NB4 (cell line): ENCODE measurements around the gene CD44.

Source experiments
- POLR2A ChIP-seq: IDR thresholded peaks from 2 replicates; pipeline ENCODE4 v1.6.1; 2011; ENCODE audit warnings: mild to moderate bottlenecking; ENCODE audit not compliant: insufficient read length; ENCODE audit errors: extremely low read depth
- TF ChIP-seq, protein P1 (sequence below): IDR thresholded peaks from one replicate; pipeline ENCODE4 v1.5.1; 2012; ENCODE audit warnings: low read depth, low read length
- TF ChIP-seq, protein P2 (sequence below): IDR thresholded peaks from 2 replicates; pipeline ENCODE4 v1.6.1; 2011; ENCODE audit warnings: low read depth, low read length

DNA sequence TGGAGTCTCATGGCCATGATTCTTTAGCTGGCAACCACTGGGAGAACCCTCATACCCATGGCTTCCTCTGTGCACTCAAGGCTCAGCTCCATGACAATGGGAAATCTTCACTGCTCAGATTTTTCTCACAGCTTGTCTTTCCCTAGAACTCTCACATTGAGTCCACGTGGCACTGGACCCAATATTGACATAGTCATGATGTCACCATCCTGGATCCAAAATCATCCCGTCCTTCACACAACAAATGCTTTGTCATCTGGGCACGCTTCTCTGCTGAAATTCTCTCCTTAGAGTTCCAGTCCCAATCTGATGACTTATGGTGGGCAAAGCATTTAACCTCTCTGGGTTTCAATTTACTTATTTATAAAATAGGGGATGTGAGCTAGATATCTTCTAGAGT lies 37.7 kb upstream of the CD44 start:
- TF ChIP-seq, protein P1, sequence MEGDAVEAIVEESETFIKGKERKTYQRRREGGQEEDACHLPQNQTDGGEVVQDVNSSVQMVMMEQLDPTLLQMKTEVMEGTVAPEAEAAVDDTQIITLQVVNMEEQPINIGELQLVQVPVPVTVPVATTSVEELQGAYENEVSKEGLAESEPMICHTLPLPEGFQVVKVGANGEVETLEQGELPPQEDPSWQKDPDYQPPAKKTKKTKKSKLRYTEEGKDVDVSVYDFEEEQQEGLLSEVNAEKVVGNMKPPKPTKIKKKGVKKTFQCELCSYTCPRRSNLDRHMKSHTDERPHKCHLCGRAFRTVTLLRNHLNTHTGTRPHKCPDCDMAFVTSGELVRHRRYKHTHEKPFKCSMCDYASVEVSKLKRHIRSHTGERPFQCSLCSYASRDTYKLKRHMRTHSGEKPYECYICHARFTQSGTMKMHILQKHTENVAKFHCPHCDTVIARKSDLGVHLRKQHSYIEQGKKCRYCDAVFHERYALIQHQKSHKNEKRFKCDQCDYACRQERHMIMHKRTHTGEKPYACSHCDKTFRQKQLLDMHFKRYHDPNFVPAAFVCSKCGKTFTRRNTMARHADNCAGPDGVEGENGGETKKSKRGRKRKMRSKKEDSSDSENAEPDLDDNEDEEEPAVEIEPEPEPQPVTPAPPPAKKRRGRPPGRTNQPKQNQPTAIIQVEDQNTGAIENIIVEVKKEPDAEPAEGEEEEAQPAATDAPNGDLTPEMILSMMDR: no peak
- TF ChIP-seq, protein P2, sequence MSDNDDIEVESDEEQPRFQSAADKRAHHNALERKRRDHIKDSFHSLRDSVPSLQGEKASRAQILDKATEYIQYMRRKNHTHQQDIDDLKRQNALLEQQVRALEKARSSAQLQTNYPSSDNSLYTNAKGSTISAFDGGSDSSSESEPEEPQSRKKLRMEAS: no peak
- no peak for TF ChIP-seq POLR2A
